Measurements from ENCODE around the gene ZNF768. TPM values are rescaled to one million over a fixed set of nuclear protein-coding genes. Genes with fewer than 3 reads are reported as not detected.

The ZNF768 gene
- total and polyA plus RNA-seq, 4 donors = 22.3 to 40.2 (median 26.4) TPM

DNA sequence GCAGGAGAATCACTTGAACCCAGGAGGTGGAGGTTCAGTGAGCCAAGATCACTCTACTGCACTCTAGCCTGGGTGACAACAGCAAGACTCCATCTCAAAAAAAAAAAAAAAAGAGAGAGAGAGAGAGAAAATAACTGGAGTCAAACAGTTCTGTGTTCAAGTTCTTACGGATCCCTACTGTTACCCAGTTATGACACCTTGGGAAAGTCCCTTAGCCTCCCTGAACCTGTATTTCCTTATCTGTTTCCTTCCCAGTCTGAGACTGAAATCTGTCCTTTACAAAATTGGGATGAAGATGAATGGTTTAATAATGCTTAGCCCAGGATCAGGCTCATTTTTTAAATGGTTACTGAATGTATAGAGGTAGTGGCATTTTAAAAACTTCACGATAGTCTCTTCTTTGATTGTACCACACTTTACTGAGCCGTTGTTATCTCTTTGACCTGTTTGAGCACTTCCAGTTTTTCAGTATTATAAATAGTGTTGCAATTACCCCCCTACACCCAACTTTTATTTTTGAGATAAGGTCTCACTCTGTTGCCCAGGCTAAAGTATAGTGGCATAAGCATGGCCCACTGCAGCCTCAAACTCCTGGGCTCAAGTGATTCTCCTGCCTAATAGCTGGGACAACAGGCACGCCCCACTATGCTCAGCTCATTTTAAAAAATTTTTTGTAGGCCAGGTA, 17.1 kb downstream of the ZNF768 start:
- no peaks in the 10 kb centered on the region for H3K9me3 ChIP-seq (ENCODE audit: control insufficient read depth, low read length)
- DNase-seq (no peak), ATAC-seq (ENCODE audit: low FRiP score) (no peak)
- H3K27me3 ChIP-seq (ENCODE audit: control insufficient read depth in 1 of 2, insufficient read depth in 2 of 2, low read length in 1 of 2) = no peaks in the 10 kb centered on the region
- intact Hi-C loops (cut with DNase I) = no loop called here
- no peak overlapping the region for H3K4me3 ChIP-seq (ENCODE audit: low read length in 2 of 2)
- no peak overlapping the region for H3K27ac ChIP-seq (ENCODE audit: low read depth in 1 of 2, low read length in 2 of 2)
- H3K4me1 ChIP-seq (ENCODE audit: control insufficient read depth in 1 of 2, insufficient read depth in 2 of 2, low read length in 2 of 2) = no peaks in the 10 kb centered on the region
- no peaks in the 10 kb centered on the region for H3K36me3 ChIP-seq (ENCODE audit: control insufficient read depth in 1 of 2, insufficient read depth in 2 of 2, low read length in 1 of 2)
- WGBS, 2 donors = 72 to 83% methylated on average over 4 of the region's 4 CpGs

DNA sequence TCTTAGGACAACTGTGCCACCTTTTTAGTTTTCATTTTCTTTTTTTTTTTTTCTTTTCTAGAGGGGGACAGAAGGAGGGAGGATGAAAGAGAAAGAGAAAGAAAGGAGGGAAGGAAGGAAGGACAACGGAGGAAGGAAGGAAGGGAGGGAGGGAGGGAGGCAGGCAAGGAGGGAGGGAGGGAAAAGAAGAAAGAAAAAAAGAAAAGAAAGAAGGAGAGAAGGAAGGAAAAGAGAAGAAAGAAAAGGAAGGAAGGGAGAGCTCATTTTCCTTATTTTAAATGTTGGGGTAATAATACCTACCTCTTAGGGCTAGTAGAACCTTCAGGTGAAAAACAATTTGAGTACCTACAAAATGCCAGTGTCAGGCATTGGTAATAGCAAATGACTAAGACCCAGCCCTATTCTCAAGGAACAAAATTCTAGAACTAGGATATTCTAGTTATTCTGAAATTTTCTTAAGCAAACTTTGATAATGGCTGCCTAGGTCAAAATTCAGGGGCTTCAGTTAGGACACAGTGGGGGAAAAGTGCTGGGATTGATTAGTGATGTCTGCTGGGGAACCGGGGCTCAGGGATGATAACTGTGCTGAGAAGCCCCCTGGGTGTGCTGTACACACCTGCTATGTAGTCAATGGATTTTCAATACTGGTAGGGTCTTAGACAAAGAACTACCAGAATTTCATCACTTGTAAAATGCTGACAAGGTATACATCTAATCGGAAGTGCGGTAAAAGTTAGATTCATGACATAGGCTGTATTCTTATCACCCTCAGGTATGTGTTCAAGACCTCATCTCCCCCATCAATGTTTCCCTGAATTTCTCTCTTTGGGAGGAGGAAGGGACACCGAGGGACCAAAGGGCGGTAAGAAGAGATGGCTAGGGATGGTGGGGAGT, 22.7 kb downstream of the ZNF768 start:
- intact Hi-C loops (cut with DNase I) = no loop called here
- Histone ChIP-seq H3K9me3 (ENCODE audit: control insufficient read depth, low read length) (no peaks in the 10 kb centered on the region), H3K27me3 (ENCODE audit: control insufficient read depth in 1 of 2, insufficient read depth in 2 of 2, low read length in 1 of 2) (no peaks in the 10 kb centered on the region), H3K4me1 (ENCODE audit: control insufficient read depth in 1 of 2, insufficient read depth in 2 of 2, low read length in 2 of 2) (no peaks in the 10 kb centered on the region), H3K27ac (ENCODE audit: low read depth in 1 of 2, low read length in 2 of 2) (no peak overlapping the region), H3K36me3 (ENCODE audit: control insufficient read depth in 1 of 2, insufficient read depth in 2 of 2, low read length in 1 of 2) (no peaks in the 10 kb centered on the region), H3K4me3 (ENCODE audit: low read length in 2 of 2) (no peak overlapping the region)
- ATAC-seq (ENCODE audit: low FRiP score) = no peak
- WGBS, 2 donors = 72 to 78% methylated on average over 6 of the region's 6 CpGs
- no peak for DNase-seq

DNA sequence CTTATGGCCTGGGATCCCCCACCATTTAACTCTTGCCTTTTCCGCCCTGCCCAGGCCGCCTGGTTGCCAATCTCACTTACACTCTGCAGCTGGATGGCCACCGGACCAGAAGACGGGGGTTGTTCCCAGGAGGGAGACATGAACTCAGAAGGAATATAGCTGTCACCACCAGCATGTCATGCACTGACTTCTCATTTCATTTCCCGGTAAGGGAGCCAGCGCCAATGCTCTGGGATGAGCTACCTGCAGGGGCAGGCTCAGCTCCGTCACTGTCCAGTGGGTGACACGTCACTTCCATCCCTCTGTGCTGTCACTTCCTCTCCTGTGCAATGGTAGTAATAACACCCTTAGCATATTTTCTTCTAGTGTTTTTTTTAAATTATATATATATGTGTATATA, 27.1 kb downstream of the ZNF768 start:
- Histone ChIP-seq H3K4me3 (ENCODE audit: low read length in 2 of 2) (no peak overlapping the region), H3K4me1 (ENCODE audit: control insufficient read depth in 1 of 2, insufficient read depth in 2 of 2, low read length in 2 of 2) (no peaks in the 10 kb centered on the region), H3K27me3 (ENCODE audit: control insufficient read depth in 1 of 2, insufficient read depth in 2 of 2, low read length in 1 of 2) (no peaks in the 10 kb centered on the region), H3K9me3 (ENCODE audit: control insufficient read depth, low read length) (no peaks in the 10 kb centered on the region), H3K36me3 (ENCODE audit: control insufficient read depth in 1 of 2, insufficient read depth in 2 of 2, low read length in 1 of 2) (no peaks in the 10 kb centered on the region), H3K27ac (ENCODE audit: low read depth in 1 of 2, low read length in 2 of 2) (no peak overlapping the region)
- 66 to 69% methylated on average over 8 of the region's 8 CpGs for WGBS, 2 donors
- no peak for ATAC-seq (ENCODE audit: low FRiP score)
- DNase-seq = no peak
- intact Hi-C loops (cut with DNase I) = no loop called here

DNA sequence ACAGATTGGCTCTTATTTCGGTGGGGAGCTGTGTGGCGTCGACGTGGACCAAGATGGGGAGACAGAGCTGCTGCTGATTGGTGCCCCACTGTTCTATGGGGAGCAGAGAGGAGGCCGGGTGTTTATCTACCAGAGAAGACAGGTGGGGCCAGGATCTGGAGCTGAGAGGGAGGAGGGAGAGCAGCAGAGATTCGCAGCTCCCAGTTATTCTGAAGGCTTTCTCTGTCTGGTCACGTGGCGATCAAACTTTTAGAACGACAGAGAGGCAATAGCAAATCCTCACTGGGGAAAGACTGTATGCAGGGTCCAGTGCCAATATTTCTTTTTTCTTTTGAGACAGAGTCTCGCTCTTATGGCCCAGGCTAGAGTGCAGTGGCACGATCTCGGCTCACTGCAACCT, 31.7 kb downstream of the ZNF768 start:
- Histone ChIP-seq H3K27ac (ENCODE audit: low read depth in 1 of 2, low read length in 2 of 2) (no peak overlapping the region), H3K9me3 (ENCODE audit: control insufficient read depth, low read length) (no peaks in the 10 kb centered on the region), H3K36me3 (ENCODE audit: control insufficient read depth in 1 of 2, insufficient read depth in 2 of 2, low read length in 1 of 2) (no peaks in the 10 kb centered on the region), H3K27me3 (ENCODE audit: control insufficient read depth in 1 of 2, insufficient read depth in 2 of 2, low read length in 1 of 2) (no peaks in the 10 kb centered on the region), H3K4me1 (ENCODE audit: control insufficient read depth in 1 of 2, insufficient read depth in 2 of 2, low read length in 2 of 2) (no peaks in the 10 kb centered on the region), H3K4me3 (ENCODE audit: low read length in 2 of 2) (no peak overlapping the region)
- WGBS, 2 donors = 57 to 64% methylated on average over 12 of the region's 12 CpGs
- intact Hi-C loops (cut with DNase I) = no loop called here
- DNase-seq = no peak
- ATAC-seq (ENCODE audit: low FRiP score) = no peak

DNA sequence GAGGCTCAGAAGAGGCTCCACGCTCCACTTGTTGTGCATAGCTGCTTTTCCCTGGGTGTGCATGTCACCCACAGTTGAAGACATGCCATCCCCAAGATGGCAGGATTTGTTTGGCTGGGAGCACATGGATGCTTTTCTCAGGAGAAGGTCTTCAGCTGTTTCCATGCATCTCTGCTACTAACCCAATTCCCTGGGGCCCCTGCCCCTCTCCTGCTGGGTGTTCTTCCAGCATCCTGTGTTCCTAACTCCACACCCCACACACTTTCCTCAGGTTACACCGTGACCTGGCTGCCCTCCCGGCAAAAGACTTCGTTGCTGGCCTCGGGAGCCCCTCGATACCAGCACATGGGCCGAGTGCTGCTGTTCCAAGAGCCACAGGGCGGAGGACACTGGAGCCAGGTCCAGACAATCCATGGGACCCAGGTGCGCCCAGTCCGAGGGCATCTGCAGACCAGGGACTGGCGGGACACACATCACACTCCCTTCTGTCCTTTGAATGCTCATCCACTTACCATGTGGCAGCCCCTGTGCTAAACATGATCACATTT, 32.4 kb downstream of the ZNF768 start:
- DNase-seq (no peak), ATAC-seq (ENCODE audit: low FRiP score) (no peak)
- Histone ChIP-seq H3K4me3 (ENCODE audit: low read length in 2 of 2) (no peak overlapping the region), H3K27ac (ENCODE audit: low read depth in 1 of 2, low read length in 2 of 2) (no peak overlapping the region), H3K4me1 (ENCODE audit: control insufficient read depth in 1 of 2, insufficient read depth in 2 of 2, low read length in 2 of 2) (no peaks in the 10 kb centered on the region), H3K36me3 (ENCODE audit: control insufficient read depth in 1 of 2, insufficient read depth in 2 of 2, low read length in 1 of 2) (no peaks in the 10 kb centered on the region), H3K27me3 (ENCODE audit: control insufficient read depth in 1 of 2, insufficient read depth in 2 of 2, low read length in 1 of 2) (no peaks in the 10 kb centered on the region), H3K9me3 (ENCODE audit: control insufficient read depth, low read length) (no peaks in the 10 kb centered on the region)
- WGBS, 2 donors = 58 to 66% methylated on average over 11 of the region's 11 CpGs
- intact Hi-C loops (cut with DNase I) = no loop called here

DNA sequence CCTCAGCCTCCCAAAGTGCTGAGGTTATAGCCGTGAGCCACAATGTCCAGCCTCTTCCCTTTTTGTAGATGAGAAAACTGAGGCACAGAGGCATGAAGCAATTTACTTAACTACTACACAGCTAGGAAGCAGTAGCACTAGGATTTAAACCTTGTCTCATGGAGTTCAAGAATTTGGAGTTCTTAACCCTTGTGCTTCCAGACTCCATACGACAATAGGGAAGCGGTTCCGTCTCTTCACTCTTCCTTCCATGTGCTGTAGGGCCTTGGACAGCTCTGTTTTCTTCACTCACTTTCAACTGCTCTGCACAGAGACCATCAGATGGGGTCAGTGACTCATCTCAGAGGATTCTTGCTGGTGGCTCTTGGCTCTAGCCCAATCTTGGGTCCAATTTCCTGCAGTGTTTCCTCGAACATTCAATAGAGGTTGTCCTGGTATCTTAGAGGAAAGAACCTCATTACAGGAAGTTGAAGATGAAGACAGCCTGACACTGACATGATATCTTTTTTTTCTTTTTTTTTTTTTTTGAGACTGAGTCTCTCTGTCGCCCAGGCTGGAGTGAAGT, 34.5 kb downstream of the ZNF768 start:
- H3K36me3 ChIP-seq (ENCODE audit: control insufficient read depth in 1 of 2, insufficient read depth in 2 of 2, low read length in 1 of 2) = no peaks in the 10 kb centered on the region
- ATAC-seq (ENCODE audit: low FRiP score) (no peak), DNase-seq (no peak)
- no peak overlapping the region for H3K27ac ChIP-seq (ENCODE audit: low read depth in 1 of 2, low read length in 2 of 2)
- H3K9me3 ChIP-seq (ENCODE audit: control insufficient read depth, low read length) = no peaks in the 10 kb centered on the region
- intact Hi-C loops (cut with DNase I) = no loop called here
- no peak overlapping the region for H3K4me3 ChIP-seq (ENCODE audit: low read length in 2 of 2)
- H3K27me3 ChIP-seq (ENCODE audit: control insufficient read depth in 1 of 2, insufficient read depth in 2 of 2, low read length in 1 of 2) = no peaks in the 10 kb centered on the region
- H3K4me1 ChIP-seq (ENCODE audit: control insufficient read depth in 1 of 2, insufficient read depth in 2 of 2, low read length in 2 of 2) = no peaks in the 10 kb centered on the region
- 59% methylated on average over 6 of the region's 6 CpGs for WGBS, 2 donors

DNA sequence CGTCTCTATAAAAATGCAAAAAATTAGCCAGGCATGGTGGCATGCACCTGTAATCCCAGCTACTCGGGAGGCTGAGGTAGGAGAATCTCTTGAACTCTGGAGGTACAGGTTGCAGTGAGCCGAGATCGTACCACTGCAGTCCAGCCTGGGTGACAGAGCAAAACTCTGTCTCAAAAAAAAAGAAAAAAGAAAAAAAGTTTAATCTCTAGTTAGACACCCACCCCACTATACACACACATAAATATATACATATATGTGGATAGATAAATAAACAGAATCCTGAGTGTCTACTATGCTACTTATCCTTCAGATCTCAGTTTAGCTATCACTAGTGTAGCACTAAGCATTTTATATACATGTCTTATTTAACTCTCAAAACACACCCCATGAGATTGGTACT, 35.1 kb downstream of the ZNF768 start:
- H3K36me3 ChIP-seq (ENCODE audit: control insufficient read depth in 1 of 2, insufficient read depth in 2 of 2, low read length in 1 of 2) = no peaks in the 10 kb centered on the region
- ATAC-seq (ENCODE audit: low FRiP score) (no peak), DNase-seq (no peak)
- no peak overlapping the region for H3K4me3 ChIP-seq (ENCODE audit: low read length in 2 of 2)
- WGBS, 2 donors = 81 to 89% methylated on average over 4 of the region's 4 CpGs
- no peak overlapping the region for H3K27ac ChIP-seq (ENCODE audit: low read depth in 1 of 2, low read length in 2 of 2)
- intact Hi-C loops (cut with DNase I) = no loop called here
- H3K4me1 ChIP-seq (ENCODE audit: control insufficient read depth in 1 of 2, insufficient read depth in 2 of 2, low read length in 2 of 2) = no peaks in the 10 kb centered on the region
- H3K27me3 ChIP-seq (ENCODE audit: control insufficient read depth in 1 of 2, insufficient read depth in 2 of 2, low read length in 1 of 2) = no peaks in the 10 kb centered on the region
- no peaks in the 10 kb centered on the region for H3K9me3 ChIP-seq (ENCODE audit: control insufficient read depth, low read length)

DNA sequence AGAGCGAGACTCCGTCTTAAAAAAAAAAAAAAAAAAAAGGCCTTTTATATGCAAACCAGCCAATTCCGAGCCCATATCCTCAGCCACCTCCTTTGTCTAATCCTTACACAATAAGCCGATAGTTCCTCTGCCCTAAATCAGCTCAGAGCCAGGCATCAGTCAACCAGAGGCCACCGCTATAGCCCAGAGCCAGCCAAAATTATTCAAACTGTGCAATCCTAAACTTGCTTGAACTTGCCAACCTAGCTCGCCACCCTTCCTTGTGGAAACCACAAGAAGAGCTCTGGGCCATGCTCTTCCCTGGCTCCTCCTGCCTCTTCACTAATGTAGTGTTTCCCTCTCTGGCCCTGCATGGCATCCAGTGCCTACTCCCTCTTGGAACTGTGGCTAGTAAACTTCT, 36.2 kb downstream of the ZNF768 start:
- WGBS, 2 donors = 66 to 76% methylated on average over 5 to 6 of the region's 6 CpGs
- no peak overlapping the region for H3K4me3 ChIP-seq (ENCODE audit: low read length in 2 of 2)
- ATAC-seq (ENCODE audit: low FRiP score) (no peak), DNase-seq (no peak)
- H3K4me1 ChIP-seq (ENCODE audit: control insufficient read depth in 1 of 2, insufficient read depth in 2 of 2, low read length in 2 of 2) = no peaks in the 10 kb centered on the region
- intact Hi-C loops (cut with DNase I) = no loop called here
- no peak overlapping the region for H3K27ac ChIP-seq (ENCODE audit: low read depth in 1 of 2, low read length in 2 of 2)
- no peaks in the 10 kb centered on the region for H3K36me3 ChIP-seq (ENCODE audit: control insufficient read depth in 1 of 2, insufficient read depth in 2 of 2, low read length in 1 of 2)
- H3K9me3 ChIP-seq (ENCODE audit: control insufficient read depth, low read length) = no peaks in the 10 kb centered on the region
- H3K27me3 ChIP-seq (ENCODE audit: control insufficient read depth in 1 of 2, insufficient read depth in 2 of 2, low read length in 1 of 2) = no peaks in the 10 kb centered on the region

Measured in aorta (tissue), 5 donors.